Astrocyte (in vitro differentiated cells and primary cell): ENCODE results near the gene SMIM7. TPM values are rescaled to one million over a fixed set of nuclear protein-coding genes. Genes with fewer than 3 reads are reported as not detected.

ENCODE experiments used
- DNase-seq: peaks from one replicate; pipeline ENCODE4 v3.0.0-alpha.2; 2010; ENCODE audit warnings: low read depth
- FAIRE-seq: peaks from 2 replicates; lab custom pipeline; 2011; peaks lifted over from hg19 to GRCh38; lab: Jason Lieb, UNC
- H2AFZ ChIP-seq: 2 replicates; pipeline ENCODE4 v1.6.0; 2012; ENCODE audit warnings: low read depth, low read length, inconsistent platforms
- H3K27ac ChIP-seq: 2 replicates; pipeline ENCODE4 v1.5.1; 2011; ENCODE audit warnings: low read depth, low read length, inconsistent platforms
- H3K27me3 ChIP-seq: 2 replicates; pipeline ENCODE4 v1.6.0; 2011; ENCODE audit warnings: low read length, inconsistent platforms; ENCODE audit not compliant: insufficient read depth
- H3K36me3 ChIP-seq: 2 replicates; pipeline ENCODE4 v1.5.1; 2011; ENCODE audit warnings: low read length, inconsistent platforms; ENCODE audit not compliant: insufficient read depth
- H3K4me1 ChIP-seq: 2 replicates; pipeline ENCODE4 v1.5.1; 2011; ENCODE audit warnings: low read length, inconsistent platforms; ENCODE audit not compliant: insufficient read depth
- H3K4me2 ChIP-seq: 2 replicates; pipeline ENCODE4 v1.6.0; 2012; ENCODE audit warnings: low read length, inconsistent platforms
- H3K4me3 ChIP-seq: 2 replicates; pipeline ENCODE4 v1.5.1; 2011; ENCODE audit warnings: low read depth, mild to moderate bottlenecking, low read length, inconsistent platforms; ENCODE audit not compliant: insufficient read depth
- H3K79me2 ChIP-seq: 2 replicates; pipeline ENCODE4 v1.6.0; 2012; ENCODE audit warnings: mild to moderate bottlenecking, low read length, inconsistent platforms; ENCODE audit not compliant: insufficient read depth
- H3K9ac ChIP-seq: 2 replicates; pipeline ENCODE4 v1.6.0; 2012; ENCODE audit warnings: mild to moderate bottlenecking, low read length, inconsistent platforms
- H3K9me3 ChIP-seq: 2 replicates; pipeline ENCODE4 v1.5.1; 2012; ENCODE audit warnings: low read depth, mild to moderate bottlenecking, low read length, inconsistent platforms; ENCODE audit not compliant: insufficient read depth
- H4K20me1 ChIP-seq: 2 replicates; pipeline ENCODE4 v1.6.0; 2012; ENCODE audit warnings: low read length, inconsistent platforms; ENCODE audit not compliant: insufficient read depth
- H3K27ac Mint-ChIP-seq: one replicate; pipeline ENCODE4 v1.8.0; 2021; ENCODE audit warnings: mild to moderate bottlenecking, mixed read lengths; ENCODE audit not compliant: unreplicated experiment
- H3K27me3 Mint-ChIP-seq: one replicate; pipeline ENCODE4 v1.8.0; 2021; ENCODE audit warnings: low read depth, mixed read lengths; ENCODE audit not compliant: unreplicated experiment
- H3K36me3 Mint-ChIP-seq: one replicate; pipeline ENCODE4 v1.8.0; 2021; ENCODE audit warnings: low read depth, mixed read lengths; ENCODE audit not compliant: unreplicated experiment
- H3K4me1 Mint-ChIP-seq: one replicate; pipeline ENCODE4 v1.8.0; 2021; ENCODE audit warnings: low read depth, mixed read lengths; ENCODE audit not compliant: unreplicated experiment
- H3K4me3 Mint-ChIP-seq: one replicate; pipeline ENCODE4 v1.8.0; 2021; ENCODE audit warnings: mild to moderate bottlenecking, moderate library complexity, mixed read lengths; ENCODE audit not compliant: unreplicated experiment
- H3K9me3 Mint-ChIP-seq: one replicate; pipeline ENCODE4 v1.8.0; 2021; ENCODE audit warnings: mild to moderate bottlenecking, mixed read lengths; ENCODE audit not compliant: unreplicated experiment
- CTCF ChIP-seq: IDR thresholded peaks from 2 replicates; pipeline ENCODE4 v1.5.1; 2011; ENCODE audit warnings: low read depth, mild to moderate bottlenecking, inconsistent platforms, low read length, moderate library complexity; ENCODE audit not compliant: insufficient read depth
- EZH2 ChIP-seq: IDR thresholded peaks from 2 replicates; pipeline ENCODE4 v1.6.1; 2012; ENCODE audit warnings: mild to moderate bottlenecking, low read length, inconsistent platforms; ENCODE audit not compliant: insufficient read depth
- total RNA-seq: library from RNA; stranded (reverse); gene quantifications from 2 replicates; pipeline ENCODE4 v1.2.1, GENCODE V29; 2021

SMIM7 gene
- total RNA-seq, 1 donor from 2014 or later: 45.3 TPM

GRCh38 chr19:16621165-16621800, 38.7 kb downstream of the SMIM7 start:
- peaks cover 100% of the 10 kb centered on the region for H3K79me2 ChIP-seq
- DNase-seq: no peak
- no peak for FAIRE-seq
- peaks cover 5% of the 10 kb centered on the region for H3K4me1 ChIP-seq
- TF ChIP-seq CTCF: no peak
- TF ChIP-seq EZH2: no peak
- H3K27ac ChIP-seq: no peak overlapping the region
- peaks cover 5% of the 10 kb centered on the region for H3K36me3 ChIP-seq
- Mint-ChIP-seq H3K27me3 (no peaks in the 10 kb centered on the region), H3K36me3 (peaks cover 3% of the 10 kb centered on the region), H3K4me3 (no peak overlapping the region), H3K27ac (no peak overlapping the region), H3K4me1 (peaks cover 20% of the 10 kb centered on the region), H3K9me3 (no peaks in the 10 kb centered on the region)
- H3K4me3 ChIP-seq: no peak overlapping the region
- peaks cover 100% of the 10 kb centered on the region for H4K20me1 ChIP-seq
- no peak overlapping the region for H2AFZ ChIP-seq
- H3K4me2 ChIP-seq: no peak overlapping the region
- H3K27me3 ChIP-seq: no peaks in the 10 kb centered on the region
- no peak overlapping the region for H3K9ac ChIP-seq
- H3K9me3 ChIP-seq: no peaks in the 10 kb centered on the region

GRCh38 chr19:16620584-16620983, 39.4 kb downstream of the SMIM7 start:
- Histone ChIP-seq H3K9ac (no peak overlapping the region), H2AFZ (no peak overlapping the region), H3K9me3 (no peaks in the 10 kb centered on the region), H3K4me1 (peaks cover 4% of the 10 kb centered on the region), H3K27ac (no peak overlapping the region), H3K79me2 (peaks cover 100% of the 10 kb centered on the region), H3K4me2 (no peak overlapping the region), H4K20me1 (peaks cover 100% of the 10 kb centered on the region), H3K27me3 (no peaks in the 10 kb centered on the region), H3K4me3 (no peak overlapping the region), H3K36me3 (peaks cover 5% of the 10 kb centered on the region)
- peaks cover 13% of the 10 kb centered on the region for H3K4me1 Mint-ChIP-seq
- no peak for TF ChIP-seq CTCF
- no peak for TF ChIP-seq EZH2
- H3K4me3 Mint-ChIP-seq: no peak overlapping the region
- H3K27me3 Mint-ChIP-seq: no peaks in the 10 kb centered on the region
- no peaks in the 10 kb centered on the region for H3K9me3 Mint-ChIP-seq
- FAIRE-seq (no peak), DNase-seq (no peak)
- H3K27ac Mint-ChIP-seq: no peak overlapping the region
- peaks cover 3% of the 10 kb centered on the region for H3K36me3 Mint-ChIP-seq

- H4K20me1 ChIP-seq: peaks cover 100% of the 10 kb centered on the region
- no peak overlapping the region for H3K9ac ChIP-seq
- H3K9me3 ChIP-seq: no peaks in the 10 kb centered on the region
- H3K79me2 ChIP-seq: peaks cover 100% of the 10 kb centered on the region
- H3K36me3 ChIP-seq: peaks cover 5% of the 10 kb centered on the region
- H3K4me1 Mint-ChIP-seq: peaks cover 14% of the 10 kb centered on the region
- no peak overlapping the region for H3K27ac ChIP-seq
- DNase-seq (no peak), FAIRE-seq (no peak)
- no peaks in the 10 kb centered on the region for H3K27me3 Mint-ChIP-seq
- peaks cover 3% of the 10 kb centered on the region for H3K36me3 Mint-ChIP-seq
- H2AFZ ChIP-seq: no peak overlapping the region
- no peak overlapping the region for H3K4me3 ChIP-seq
- no peaks in the 10 kb centered on the region for H3K9me3 Mint-ChIP-seq
- H3K4me2 ChIP-seq: no peak overlapping the region
- no peak for TF ChIP-seq CTCF
- TF ChIP-seq EZH2: no peak
- no peak overlapping the region for H3K27ac Mint-ChIP-seq
- no peaks in the 10 kb centered on the region for H3K27me3 ChIP-seq
- H3K4me3 Mint-ChIP-seq: no peak overlapping the region
- peaks cover 4% of the 10 kb centered on the region for H3K4me1 ChIP-seq
Observed at GRCh38 chr19:16620018-16620417, 39.9 kb downstream of the SMIM7 start.
